SK-N-DZ (cell line): Measurements from ENCODE around the gene RNU1-4.
"Not testable (repeated sequence)": the region's sequence is repeated elsewhere in the genome, so short reads cannot be mapped to it uniquely, and the experiment has no call there.

ENCODE experiments used
- DNase-seq: peaks from one replicate; pipeline ENCODE4 v3.0.0-alpha.2; 2015; ENCODE audit warnings: low spot score

Gene RNU1-4

DNA sequence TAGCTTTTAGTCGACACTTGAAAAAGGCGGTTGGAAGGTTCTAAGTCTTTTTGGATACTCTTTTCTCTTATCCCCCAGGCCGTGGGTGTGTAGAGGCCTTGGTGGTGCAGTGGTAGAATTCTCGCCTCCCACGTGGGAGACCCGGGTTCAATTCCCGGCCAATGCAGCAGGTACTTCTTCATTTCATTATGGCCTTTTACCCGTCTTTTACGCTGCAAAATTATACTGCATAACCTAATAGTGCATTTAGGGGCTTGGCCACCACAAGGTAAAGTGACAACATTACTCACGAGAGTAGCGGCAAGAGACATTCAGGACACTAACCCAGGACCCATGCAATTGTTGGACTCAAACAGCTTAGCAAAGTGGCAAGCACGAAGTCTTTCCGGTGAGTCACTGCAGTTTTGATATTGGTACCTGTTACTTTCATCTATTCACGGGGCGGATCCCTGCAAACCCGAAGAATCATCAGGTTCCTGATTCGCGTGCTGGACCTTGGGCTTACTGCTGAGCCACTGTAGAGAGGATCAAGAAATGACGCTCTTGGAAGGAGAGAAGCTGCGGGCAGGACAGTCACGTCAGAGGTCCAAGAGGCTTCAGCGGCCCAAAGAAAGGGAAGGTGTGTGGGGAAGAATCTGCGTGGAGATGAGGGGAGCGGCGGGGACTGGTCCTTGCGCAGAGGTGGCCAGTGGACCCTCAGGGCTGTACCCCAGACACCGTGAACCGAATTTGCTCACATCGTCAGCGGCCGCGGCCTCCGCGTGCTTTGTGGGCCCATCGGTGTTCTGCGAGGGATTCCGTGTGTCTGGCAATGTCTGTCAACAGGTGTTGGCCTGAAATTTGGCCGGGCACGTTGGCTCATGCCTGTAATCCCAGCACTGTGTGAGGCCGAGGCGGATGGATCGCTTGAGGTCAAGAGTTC, 12.9 kb upstream of the RNU1-4 start:
- peak; percentile 51 for DNase-seq

DNA sequence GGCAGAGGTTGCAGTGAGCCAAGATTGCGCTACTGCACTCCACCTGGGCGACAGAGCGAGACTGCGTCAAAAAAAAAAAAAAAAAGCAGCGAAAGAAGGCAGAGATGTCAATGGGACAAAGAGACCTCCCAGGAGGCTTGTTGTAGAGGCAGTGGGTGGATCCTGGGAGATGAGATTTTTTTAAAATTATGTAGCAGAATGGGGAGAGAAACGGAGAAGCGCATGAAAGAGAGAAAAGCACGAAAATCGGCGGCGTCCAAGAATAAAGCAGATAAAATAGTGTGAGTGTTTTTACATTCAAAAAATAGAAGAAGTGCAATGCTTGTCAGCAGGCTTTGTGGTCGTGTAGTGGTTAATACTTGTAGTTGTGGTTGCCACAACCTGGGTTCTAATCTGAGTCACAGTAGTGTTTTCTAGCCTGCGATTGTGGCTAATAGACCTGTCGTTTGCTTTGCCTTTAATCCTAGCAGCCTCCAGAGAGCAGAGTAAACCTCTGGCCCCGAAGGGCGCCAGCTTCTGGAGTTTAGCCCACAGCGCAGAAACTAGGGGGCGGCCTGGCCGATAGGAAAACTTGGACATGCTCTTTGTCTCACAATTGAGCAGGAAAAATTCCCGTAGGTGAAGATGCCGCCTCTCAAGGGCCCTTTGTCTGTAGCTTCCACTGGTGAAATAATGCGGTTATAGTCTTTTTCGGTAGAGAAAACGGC, 11.9 kb upstream of the RNU1-4 start:
- DNase-seq = not testable (repeated sequence)

DNA sequence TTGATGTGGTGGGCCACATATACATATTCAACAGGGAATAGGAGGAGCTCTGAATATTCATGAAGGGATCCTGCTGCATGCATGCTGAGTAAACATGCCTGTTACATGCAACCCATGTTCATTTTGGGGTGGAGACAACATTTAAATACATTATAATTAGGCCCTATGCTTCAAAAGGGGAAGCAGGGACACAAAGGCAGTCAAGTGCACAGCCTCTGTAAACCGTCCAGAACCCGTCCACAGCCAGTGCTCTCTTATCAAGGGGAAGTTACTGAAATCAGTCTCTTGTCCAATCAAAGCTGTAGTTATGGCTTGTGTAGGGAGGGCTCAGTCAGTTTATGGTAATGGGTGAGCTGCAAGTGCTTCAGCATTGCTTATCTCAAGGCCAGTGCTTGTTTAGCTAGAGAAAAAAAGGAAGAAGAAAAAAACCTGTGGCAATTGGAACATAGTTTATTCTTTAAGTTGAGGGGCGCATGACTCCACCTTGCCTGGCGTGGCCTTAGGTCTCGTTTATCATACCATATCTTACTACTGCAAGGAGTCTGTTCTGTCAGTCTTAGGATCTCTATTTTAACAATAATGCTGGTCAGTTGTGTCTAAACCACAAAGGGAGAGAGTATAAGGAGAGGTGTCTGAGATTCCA, 7.9 kb upstream of the RNU1-4 start:
- not testable (repeated sequence) for DNase-seq

DNA sequence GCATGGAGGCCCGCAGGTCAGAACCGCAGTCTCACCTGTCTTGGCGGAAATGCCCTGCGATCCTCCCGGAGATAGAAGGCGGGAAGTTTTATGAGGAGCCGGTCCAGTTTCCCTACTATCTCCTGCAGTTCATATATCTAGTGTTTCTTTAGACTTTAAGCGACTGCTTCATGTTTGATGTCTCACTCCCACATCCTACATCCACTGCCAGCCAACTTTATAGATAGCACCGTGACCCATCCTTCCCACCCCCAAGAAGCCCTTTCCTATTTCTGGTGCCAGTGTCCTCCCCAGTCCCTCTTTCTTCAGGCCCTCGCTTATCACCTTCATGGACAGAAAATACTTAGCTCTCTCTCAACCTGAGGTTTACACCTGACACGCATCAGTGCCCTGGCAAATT, 914 bp downstream of the RNU1-4 start:
- not testable (repeated sequence) for DNase-seq

DNA sequence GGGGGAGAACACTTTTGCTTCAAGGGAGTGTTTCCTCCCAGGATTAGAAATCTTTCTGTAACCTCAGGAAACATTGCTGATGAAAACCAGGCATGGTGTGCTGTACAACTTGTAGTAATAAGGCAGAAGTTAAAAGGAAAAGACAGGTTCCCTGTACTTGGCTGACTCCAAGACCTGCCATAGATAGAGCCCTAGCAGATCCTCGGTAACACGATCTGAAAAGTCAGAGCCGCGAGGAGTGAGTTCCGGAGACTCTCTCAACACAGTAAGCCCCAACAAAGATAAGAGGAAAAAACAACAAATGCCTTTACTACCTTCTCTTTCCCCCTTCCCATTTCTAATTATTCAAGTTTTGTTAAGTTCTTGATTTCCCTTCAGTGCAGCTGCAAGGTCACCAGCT, 7.3 kb downstream of the RNU1-4 start:
- DNase-seq = not testable (repeated sequence)

DNA sequence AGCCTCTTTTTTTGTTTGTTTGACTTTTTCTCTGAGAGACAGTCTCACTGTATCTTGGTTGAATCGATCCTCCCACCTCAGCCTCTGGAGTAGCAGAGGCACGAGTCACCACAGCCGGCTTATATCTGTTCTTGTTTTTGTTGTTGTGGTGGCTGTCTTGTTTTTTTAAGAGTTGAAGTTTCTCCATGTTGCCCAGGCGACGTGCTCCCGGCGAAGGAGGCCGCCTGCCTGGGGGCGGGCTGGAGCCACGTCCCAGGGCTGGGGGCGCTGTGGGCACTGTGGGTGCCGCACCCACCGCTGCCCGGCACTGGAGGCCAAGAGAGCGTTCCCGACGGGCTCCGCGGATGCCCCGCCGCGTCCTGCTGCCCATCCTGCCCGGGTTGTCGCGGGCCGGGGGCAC, 8.4 kb downstream of the RNU1-4 start:
- DNase-seq = not testable (repeated sequence)

DNA sequence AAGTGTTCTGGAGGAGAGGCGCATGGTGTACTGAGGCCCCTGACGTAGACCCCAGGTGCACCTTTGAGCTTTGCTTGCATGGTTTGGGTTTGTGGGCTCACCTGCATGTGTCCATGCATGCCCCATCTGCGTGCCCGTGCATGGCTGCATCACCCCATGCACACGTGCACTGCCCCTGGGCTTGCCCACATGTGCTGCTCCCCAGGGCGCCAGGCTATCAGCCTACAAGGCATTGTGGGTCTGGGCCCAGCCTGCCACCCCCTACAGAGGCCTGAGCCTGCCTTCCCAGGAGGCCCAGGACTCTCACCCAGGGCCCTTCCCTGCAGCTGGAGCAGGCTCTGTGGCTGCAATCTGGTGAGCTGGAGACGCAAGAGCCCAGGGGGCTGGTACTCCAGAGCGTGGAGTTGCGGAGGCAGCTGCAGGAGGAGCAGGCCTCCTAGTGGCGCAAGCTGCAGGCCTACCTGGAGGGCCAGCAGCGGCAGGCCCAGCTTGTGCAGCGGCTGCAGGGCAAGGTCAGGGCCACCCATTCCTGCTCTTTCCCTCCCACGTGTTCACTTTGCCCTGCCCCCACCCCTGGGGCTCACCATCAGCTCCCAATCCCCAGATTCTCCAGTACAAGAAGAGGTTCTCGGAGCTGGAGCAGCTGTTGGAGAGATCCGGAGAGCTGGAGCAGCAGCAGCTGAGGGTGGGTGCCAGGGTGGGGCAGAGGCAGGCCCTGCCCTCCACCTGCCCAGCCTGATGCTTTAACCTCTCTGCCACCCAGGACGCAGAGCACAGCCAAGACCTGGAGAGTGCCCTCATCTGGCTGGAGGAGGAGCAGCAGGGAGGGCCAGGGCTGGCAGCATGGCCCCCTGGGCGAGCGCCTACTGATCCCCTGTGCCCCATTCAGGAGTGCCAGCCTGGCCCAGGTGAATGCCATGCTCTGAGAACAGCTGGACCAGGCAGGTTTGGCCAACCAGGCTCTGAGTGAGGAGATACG, 9.9 kb downstream of the RNU1-4 start:
- DNase-seq = not testable (repeated sequence)

DNA sequence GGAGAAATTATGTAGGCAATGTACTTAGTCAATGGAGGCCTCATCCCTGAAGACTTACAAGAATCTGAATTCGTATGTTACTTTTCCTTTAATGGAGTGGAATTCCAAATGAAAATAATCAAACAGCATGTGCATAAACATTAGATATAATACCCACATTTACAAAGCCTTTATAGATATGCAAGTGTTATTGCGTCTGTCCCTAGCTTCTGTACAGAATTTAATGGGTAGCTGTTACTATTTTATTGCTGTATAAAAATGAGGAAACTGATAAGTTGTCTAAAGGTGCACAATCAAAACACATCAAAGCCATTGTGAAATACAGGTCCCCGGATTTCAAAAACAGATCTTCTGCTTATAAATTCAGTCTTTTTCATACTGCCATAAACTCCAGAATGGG, 12.5 kb downstream of the RNU1-4 start:
- not testable (repeated sequence) for DNase-seq

DNA sequence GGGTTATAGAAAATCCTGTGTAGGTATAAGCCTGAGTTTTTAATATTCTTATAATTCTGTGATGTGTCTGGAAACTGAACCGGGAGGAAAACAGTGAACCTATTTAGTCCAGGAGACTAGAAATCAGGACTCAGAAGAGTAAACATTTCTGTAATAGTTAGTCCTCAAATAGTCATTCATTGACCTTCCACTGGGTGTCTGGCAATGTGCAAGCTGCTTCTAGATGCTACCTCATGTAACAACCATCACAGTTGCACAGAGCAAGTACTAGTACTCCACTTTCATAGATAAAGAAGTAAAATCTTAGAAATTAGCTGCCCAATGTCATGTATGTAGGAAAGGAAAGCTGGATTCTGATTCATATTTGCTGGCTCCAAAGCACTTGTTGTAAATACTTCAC, 15.1 kb downstream of the RNU1-4 start:
- DNase-seq = not testable (repeated sequence)

DNA sequence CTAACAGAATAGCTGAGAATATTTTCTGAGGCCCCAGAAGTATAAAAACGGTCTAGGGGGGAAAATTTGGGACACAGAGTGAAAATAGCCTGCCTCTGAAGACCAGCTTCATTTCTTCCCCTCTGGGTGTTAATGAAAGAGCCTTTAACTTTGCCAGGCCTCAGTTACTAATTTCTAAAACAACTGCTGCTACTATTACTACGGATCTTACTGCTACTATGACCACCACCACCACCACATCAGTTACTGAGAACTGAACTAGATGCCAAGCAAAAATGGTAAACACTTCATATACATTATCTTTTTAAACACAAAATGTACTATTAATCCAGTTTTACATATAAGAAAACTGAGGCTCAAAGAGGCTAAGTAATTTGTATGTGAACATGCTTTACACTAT, 15.6 kb downstream of the RNU1-4 start:
- DNase-seq = not testable (repeated sequence)

DNA sequence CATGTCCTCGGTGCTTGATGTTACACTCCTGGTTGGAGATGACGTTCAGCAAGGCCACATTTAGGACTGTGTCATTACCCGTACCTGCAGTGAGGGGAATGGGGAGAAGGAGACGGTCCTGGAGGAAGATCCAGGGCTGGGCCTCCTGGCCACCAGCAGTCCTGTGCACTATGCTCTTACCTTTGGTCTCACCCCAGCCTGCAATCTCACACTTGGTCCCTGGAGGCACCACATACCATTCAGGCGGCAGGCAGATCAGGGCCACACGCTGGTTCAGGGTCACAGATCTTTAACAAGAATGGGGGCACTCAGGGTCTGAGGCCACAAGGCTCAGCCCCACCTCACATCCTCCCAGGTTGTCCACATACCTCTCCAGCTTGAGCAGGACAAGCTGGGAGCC, 17.3 kb downstream of the RNU1-4 start:
- not testable (repeated sequence) for DNase-seq

DNA sequence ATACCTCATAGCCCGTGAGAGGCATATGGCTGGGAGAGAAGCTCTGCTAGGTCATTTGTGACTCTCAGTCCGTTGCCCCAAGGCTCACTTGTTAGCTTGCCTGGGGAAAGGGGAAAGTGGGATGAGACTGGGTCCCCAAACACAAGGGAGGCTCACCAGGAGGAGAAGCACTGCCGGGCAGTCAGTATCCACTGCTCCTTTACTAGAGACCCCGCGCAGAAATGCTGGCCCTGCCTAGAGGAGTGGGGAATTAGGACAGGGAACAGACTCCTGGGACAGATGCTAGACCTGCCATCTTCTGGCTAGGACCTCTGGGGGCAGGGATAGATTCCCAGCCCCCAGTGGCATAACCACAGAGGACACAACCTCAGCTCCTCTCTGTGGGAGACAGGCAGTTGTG, 17.7 kb downstream of the RNU1-4 start:
- DNase-seq = not testable (repeated sequence)

DNA sequence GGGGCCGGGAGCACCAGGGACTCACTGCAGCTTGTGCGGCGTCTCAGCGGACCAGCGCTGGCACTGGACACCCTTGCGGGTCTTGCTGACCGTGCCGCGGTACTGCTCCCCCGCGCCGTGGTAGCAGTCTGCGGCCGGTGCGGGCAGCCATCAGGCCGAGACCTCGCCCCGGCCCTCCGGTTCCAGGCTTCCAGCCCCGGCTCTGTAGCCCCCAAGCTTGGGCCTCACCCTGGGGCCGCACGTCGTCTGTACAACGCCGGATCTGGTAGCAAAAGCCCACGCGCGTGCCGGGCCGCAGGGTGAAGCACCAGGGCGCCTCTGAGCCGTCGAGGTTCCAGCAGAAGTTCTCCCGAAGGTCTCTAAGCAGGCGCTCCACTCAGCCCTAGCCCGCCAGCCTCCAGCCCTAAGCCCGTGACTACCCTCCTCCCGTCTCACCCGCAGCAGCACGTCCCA, 18.8 kb downstream of the RNU1-4 start:
- not testable (repeated sequence) for DNase-seq

DNA sequence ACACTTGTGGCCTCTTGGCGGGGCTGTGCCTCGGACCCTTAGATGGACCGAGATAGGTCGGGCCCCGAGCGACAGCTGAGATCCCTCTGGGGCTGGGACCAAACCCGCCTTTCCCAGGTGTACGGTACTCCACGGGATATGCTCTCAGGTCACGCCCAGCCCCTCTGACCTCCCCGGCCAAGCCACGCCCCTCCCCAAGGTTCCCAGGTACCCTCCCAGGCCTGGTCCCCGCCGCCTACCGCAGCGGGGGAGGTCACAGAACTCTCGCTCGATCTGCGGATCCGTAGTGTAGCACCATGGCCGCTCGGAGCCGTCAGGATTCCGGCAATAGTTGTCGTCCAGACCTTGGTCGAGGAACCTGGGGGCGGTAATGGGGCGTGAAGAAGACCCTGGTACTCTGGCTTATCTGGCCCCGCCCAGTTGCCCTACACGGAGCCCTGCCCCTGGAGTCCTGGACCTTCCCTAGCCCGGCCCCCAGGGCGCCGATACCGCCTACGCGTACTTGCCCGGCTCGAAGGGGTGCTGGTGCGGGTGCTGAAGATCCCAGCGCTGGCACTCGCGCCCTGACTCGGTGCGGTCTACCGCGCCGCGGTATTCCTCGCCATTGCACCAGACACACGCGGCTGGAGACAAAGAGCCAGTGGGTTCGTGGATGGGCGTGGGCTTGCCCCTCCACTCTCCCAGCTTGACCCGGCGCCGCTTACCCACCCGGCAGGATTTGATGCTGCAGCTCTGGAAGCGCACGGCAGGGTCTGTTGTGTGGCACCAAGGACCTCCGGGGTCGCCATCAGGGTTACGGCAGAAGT, 19.5 kb downstream of the RNU1-4 start:
- not testable (repeated sequence) for DNase-seq

DNA sequence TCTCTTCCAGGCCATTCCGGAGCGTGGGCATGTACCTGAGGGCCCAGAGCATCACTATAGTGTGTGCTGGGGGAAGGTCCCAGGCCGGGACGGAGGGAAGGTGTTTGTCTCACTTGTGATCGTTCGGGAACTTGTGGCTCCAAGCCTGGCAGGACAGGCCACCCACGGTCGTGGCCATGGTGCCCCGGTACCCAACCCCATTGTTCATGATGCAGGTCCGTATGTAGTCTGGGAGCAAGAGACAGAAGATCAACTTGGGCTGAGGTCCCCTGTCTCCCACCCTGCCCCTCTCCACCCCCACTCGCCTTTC, 20.1 kb downstream of the RNU1-4 start:
- not testable (repeated sequence) for DNase-seq

DNA sequence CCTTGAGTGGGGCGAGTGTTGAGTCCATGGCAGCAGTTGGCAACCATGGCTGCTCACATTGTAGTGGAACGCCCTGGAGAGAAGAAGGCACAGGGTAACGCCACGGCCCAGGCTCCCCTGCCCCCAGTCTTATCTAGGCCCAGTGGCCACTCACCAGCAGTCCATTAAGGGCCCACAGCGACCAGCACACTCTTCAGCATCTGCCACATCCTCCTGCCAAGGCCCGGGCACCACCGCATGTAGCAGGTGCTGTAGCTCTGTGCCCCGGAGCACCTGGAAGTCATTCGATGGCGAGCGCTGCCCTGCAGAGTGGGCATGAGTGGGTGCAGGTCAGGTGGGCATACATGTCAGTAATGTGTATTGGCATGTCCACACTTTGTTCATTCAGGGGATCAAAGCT, 20.5 kb downstream of the RNU1-4 start:
- DNase-seq = not testable (repeated sequence)

DNA sequence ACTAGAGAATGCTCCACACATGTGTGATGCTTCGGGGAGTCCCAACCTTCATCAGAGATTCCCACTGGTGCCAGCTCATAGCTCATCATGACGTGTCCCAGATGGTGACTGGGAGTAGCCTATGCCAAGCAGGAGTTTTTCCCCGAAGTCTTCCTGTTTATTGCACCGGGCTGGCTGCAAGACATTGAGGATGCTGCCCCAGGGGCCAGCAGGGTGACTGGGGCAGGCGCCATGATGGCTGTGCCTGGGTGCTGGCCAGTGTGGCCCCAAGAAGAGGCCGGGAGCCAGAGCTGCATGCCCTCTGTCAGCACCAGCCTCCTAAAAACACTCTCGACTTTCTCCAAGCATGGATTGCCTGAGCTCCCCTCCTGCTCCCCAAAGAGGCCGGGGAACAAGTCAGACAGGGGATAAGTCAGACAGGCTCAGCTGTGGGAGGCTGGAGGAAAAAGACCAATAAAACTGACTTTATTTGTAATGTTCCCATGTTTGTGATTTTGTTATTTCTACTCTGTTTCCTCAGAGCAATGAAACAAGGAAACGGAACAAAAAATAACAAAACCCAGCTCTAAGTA, 24.0 kb downstream of the RNU1-4 start:
- not testable (repeated sequence) for DNase-seq

DNA sequence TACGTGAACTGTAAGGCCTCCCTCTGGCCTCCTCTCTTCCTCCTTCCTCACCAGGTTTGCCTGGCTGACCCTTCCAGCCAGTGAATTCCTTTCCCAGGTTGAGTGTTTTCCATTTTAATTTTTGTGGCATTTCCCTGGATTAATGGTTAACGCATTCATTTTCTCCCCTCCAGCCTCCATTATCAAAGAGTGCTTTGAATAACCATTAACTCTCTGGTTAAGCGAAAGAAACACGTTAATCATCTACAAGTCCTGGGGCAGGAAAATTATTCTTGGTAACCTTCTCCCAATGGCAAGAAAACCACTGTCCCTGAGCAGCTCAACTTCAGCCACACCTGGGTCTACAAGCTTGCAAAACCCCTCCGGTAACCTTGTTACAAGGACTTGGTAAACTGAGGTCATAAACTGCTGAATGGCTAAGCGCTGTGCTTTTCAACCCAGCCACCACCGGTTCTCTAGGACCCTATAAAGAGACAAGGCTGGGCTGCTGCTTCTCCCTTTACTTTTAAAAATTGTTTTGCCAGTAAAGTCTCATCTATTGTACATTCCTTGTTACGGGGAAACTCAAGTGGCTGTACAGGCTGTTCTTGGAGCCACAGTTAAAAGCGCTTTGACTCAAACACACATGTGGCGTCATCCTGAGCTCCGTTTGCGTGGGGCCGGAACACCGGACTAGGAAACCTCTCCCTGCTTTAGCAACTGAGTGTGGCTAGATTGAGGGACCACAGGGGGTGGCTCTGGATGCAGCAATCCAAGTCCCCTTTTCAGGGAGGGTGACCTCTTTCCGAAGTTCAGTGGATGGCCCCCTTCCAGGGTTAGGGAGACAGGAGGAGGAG, 24.7 kb downstream of the RNU1-4 start:
- DNase-seq = not testable (repeated sequence)
